ENCODE measurements around the gene ESRP2. TPM values are rescaled to one million over a fixed set of nuclear protein-coding genes. Genes with fewer than 3 reads are reported as not detected.

The ESRP2 gene
- total and polyA plus RNA-seq, 2 donors (not counting 3 experiments of a cell fraction or from before 2014, with no cell fraction given) = 0.57 to 0.66 TPM

GRCh38 chr16:68214726-68215125, 21.2 kb downstream of the ESRP2 start:
- Histone ChIP-seq H3K9me1 (replicated peaks; ENCODE audit: control insufficient read depth, extremely low read depth, insufficient read depth, low read length) (no peaks in the 10 kb centered on the region), H3K27ac (ENCODE audit: insufficient read depth, low read depth, low read length) (no peak overlapping the region), H3K4me3 (replicated peaks in 1 of 3; ENCODE audit: insufficient read depth in 1 of 3, low read depth in 1 of 3, low read length in 3 of 3) (no peak overlapping the region), H3K9me3 (replicated peaks; ENCODE audit: control insufficient read depth, insufficient read depth, low read length) (no peaks in the 10 kb centered on the region), H3K79me2 (ENCODE audit: control insufficient read depth, insufficient read depth, low read length) (no peaks in the 10 kb centered on the region), H4K20me1 (replicated peaks; ENCODE audit: control insufficient read depth, extremely low read depth, insufficient read depth, low read length) (no peaks in the 10 kb centered on the region), H3K27me3 (ENCODE audit: control insufficient read depth in 2 of 2, insufficient read depth in 2 of 2, low read length in 2 of 2) (no peaks in the 10 kb centered on the region), H3K4me1 (ENCODE audit: control insufficient read depth, extremely low read depth, insufficient read depth, low read length) (no peaks in the 10 kb centered on the region), H3K36me3 (ENCODE audit: control insufficient read depth in 2 of 2, extremely low read depth in 1 of 2, insufficient read depth in 2 of 2, low read length in 2 of 2) (no peaks in the 10 kb centered on the region), H3K9ac (replicated peaks; ENCODE audit: extremely low read depth, insufficient read depth, low read length) (no peak overlapping the region), H3K4me2 (ENCODE audit: insufficient read depth, low read length) (no peak overlapping the region), H2AFZ (ENCODE audit: low read depth, low read length) (no peak overlapping the region)
- ChIA-PET CTCF (no interaction called here), POLR2A (no interaction called here)
- FAIRE-seq (no peak), DNase-seq (ENCODE audit: low read depth, low spot score) (no peak)
- intact Hi-C loops (cut with micrococcal nuclease) (loop anchor here (5.0 kb wide), 1 partner anchor 102 kb away; no protein-coding TSS in a partner anchor), dilution Hi-C loops (cut with MboI; ENCODE audit: extremely low pct_ligation_motif_present, low sequenced_read_pairs) (no loop called here)
- no TSS peak for BruUV-seq (replicated peaks)
- TF ChIP-seq MYC (IDR thresholded peaks at IDR 0.05; ENCODE audit: low read depth, low read length) = no peak
- TF ChIP-seq GATA2 (IDR thresholded peaks at IDR 0.05; ENCODE audit: insufficient read depth, insufficient read length, low read depth, low read length) = no peak
- no peak for TF ChIP-seq POLR2A (IDR thresholded peaks at IDR 0.05; ENCODE audit: low read depth, low read length)
- TF ChIP-seq JUN (IDR thresholded peaks at IDR 0.05; ENCODE audit: borderline replicate concordance, insufficient read depth, insufficient read length, low read depth) = no peak
- no peak for TF ChIP-seq POLR2AphosphoS5 (IDR thresholded peaks at IDR 0.05; ENCODE audit: insufficient read depth, low read depth, low read length)
- no peak for TF ChIP-seq EZH2 (IDR thresholded peaks at IDR 0.05; ENCODE audit: borderline replicate concordance, low read depth, low read length, severe bottlenecking)
- TF ChIP-seq CTCF (IDR thresholded peaks at IDR 0.05; ENCODE audit: extremely low read depth in 1 of 2, insufficient read depth in 1 of 2, low read depth in 1 of 2, low read length in 2 of 2) = no peak
- no peak for TF ChIP-seq MAX (IDR thresholded peaks at IDR 0.05; ENCODE audit: insufficient read depth, insufficient read length)
- TF ChIP-seq FOS (IDR thresholded peaks at IDR 0.05; ENCODE audit: borderline replicate concordance, insufficient read depth, low read length) = no peak
